MM.1S (cell line): Measurements from ENCODE around the gene HPCAL1.

Source experiments
- DNase-seq: peaks from one replicate; pipeline ENCODE4 v3.0.0-alpha.2; 2015
- H2AFZ ChIP-seq: fragments of 300-600 bp; sonication (generic); 2 replicates; pipeline ENCODE4 v1.6.0; 2016; ENCODE audit warnings: antibody characterized with exemption, low read length
- H3F3A ChIP-seq: fragments of 300-600 bp; sonication (generic); 2 replicates; pipeline ENCODE4 v1.6.1; 2016; ENCODE audit warnings: mild to moderate bottlenecking, antibody characterized with exemption, low read length, moderate library complexity, mixed read lengths; ENCODE audit not compliant: insufficient read depth
- H3K27ac ChIP-seq: fragments of 300-600 bp; sonication (generic); 2 replicates; pipeline ENCODE4 v1.5.1; 2016; ENCODE audit warnings: mild to moderate bottlenecking, low read length
- H3K27me3 ChIP-seq: fragments of 300-600 bp; sonication (generic); replicated peaks from 2 replicates; pipeline ENCODE4 v1.6.0; 2016; ENCODE audit warnings: low read length; ENCODE audit not compliant: insufficient read depth
- H3K36me3 ChIP-seq: fragments of 300-600 bp; sonication (generic); replicated peaks from 2 replicates; pipeline ENCODE4 v1.6.1; 2016; ENCODE audit warnings: mild to moderate bottlenecking, low read length, mixed read lengths; ENCODE audit not compliant: insufficient read depth
- H3K4me1 ChIP-seq: fragments of 300-600 bp; sonication (generic); 2 replicates; pipeline ENCODE4 v1.6.1; 2016; ENCODE audit warnings: low read length, mixed read lengths
- H3K4me2 ChIP-seq: fragments of 300-600 bp; sonication (generic); 2 replicates; pipeline ENCODE4 v1.6.0; 2016; ENCODE audit warnings: low read depth, low read length
- H3K4me3 ChIP-seq: fragments of 300-600 bp; sonication (generic); 2 replicates; pipeline ENCODE4 v1.5.1; 2016; ENCODE audit warnings: low read length, mixed read lengths
- H3K79me2 ChIP-seq: fragments of 300-600 bp; sonication (generic); 2 replicates; pipeline ENCODE4 v1.6.1; 2016; ENCODE audit warnings: mixed run types, low read length, mixed read lengths
- H3K9ac ChIP-seq: fragments of 300-600 bp; sonication (generic); 2 replicates; pipeline ENCODE4 v1.6.1; 2016; ENCODE audit warnings: low read length, mixed read lengths
- H3K9me2 ChIP-seq: fragments of 300-600 bp; sonication (generic); replicated peaks from 2 replicates; pipeline ENCODE4 v1.6.1; 2016; ENCODE audit warnings: mild to moderate bottlenecking, low read length, mixed read lengths; ENCODE audit not compliant: insufficient read depth
- H3K9me3 ChIP-seq: fragments of 300-600 bp; sonication (generic); replicated peaks from 2 replicates; pipeline ENCODE4 v1.6.1; 2016; ENCODE audit warnings: mild to moderate bottlenecking, low read length, mixed read lengths; ENCODE audit not compliant: insufficient read depth
- H4K20me1 ChIP-seq: fragments of 300-600 bp; sonication (generic); 2 replicates; pipeline ENCODE4 v1.6.1; 2016; ENCODE audit warnings: mild to moderate bottlenecking, low read length, moderate library complexity, mixed read lengths; ENCODE audit not compliant: insufficient read depth
- CTCF ChIP-seq: fragments of 300-600 bp; sonication (generic); IDR thresholded peaks from 2 replicates; pipeline ENCODE4 v1.5.1; 2016; ENCODE audit warnings: antibody characterized with exemption, low read length, mixed read lengths
- EZH2 ChIP-seq: fragments of 300-600 bp; sonication (generic); optimal IDR thresholded peaks from 2 replicates; pipeline ENCODE3; 2017; ENCODE audit warnings: low read depth, mild to moderate bottlenecking, antibody characterized with exemption, low read length, mixed read lengths
- EZH2phosphoT487 ChIP-seq: fragments of 300-600 bp; sonication (generic); IDR thresholded peaks from 2 replicates; pipeline ENCODE4 v1.6.1; 2018; ENCODE audit warnings: antibody characterized with exemption, low read length

Gene HPCAL1

GRCh38 chr2:10457846-10458598, 155.3 kb downstream of the HPCAL1 start:
- H3K9ac ChIP-seq = no peak overlapping the region
- no peaks in the 10 kb centered on the region for H3K9me3 ChIP-seq
- no peak overlapping the region for H3K4me3 ChIP-seq
- no peak overlapping the region for H3K27ac ChIP-seq
- no peaks in the 10 kb centered on the region for H3K36me3 ChIP-seq
- no peak for DNase-seq
- H3K4me1 ChIP-seq = no peaks in the 10 kb centered on the region
- no peaks in the 10 kb centered on the region for H4K20me1 ChIP-seq
- no peaks in the 10 kb centered on the region for H3K9me2 ChIP-seq
- no peak overlapping the region for H3K4me2 ChIP-seq
- TF ChIP-seq CTCF (no peak), EZH2 (no peak), EZH2phosphoT487 (no peak)
- H3K27me3 ChIP-seq = no peaks in the 10 kb centered on the region
- no peaks in the 10 kb centered on the region for H3K79me2 ChIP-seq
- no peak overlapping the region for H2AFZ ChIP-seq
- H3F3A ChIP-seq = no peaks in the 10 kb centered on the region

- Histone ChIP-seq H3K9me3 (no peaks in the 10 kb centered on the region), H3K4me3 (no peak overlapping the region), H3K9ac (no peak overlapping the region), H3K27me3 (no peaks in the 10 kb centered on the region), H3K4me1 (no peaks in the 10 kb centered on the region), H3K79me2 (no peaks in the 10 kb centered on the region), H3K4me2 (no peak overlapping the region), H3K27ac (no peak overlapping the region), H3K9me2 (no peaks in the 10 kb centered on the region), H4K20me1 (no peaks in the 10 kb centered on the region), H3F3A (no peaks in the 10 kb centered on the region), H2AFZ (no peak overlapping the region), H3K36me3 (no peaks in the 10 kb centered on the region)
- no peak for TF ChIP-seq EZH2phosphoT487
- no peak for TF ChIP-seq CTCF
- TF ChIP-seq EZH2 = no peak
- DNase-seq = no peak
Observed at GRCh38 chr2:10460366-10460796, 157.7 kb downstream of the HPCAL1 start.

GRCh38 chr2:10462178-10463083, 159.7 kb downstream of the HPCAL1 start:
- Histone ChIP-seq H3K36me3 (no peaks in the 10 kb centered on the region), H3K79me2 (no peaks in the 10 kb centered on the region), H3K4me1 (no peaks in the 10 kb centered on the region), H3K9me3 (no peaks in the 10 kb centered on the region), H3K4me2 (no peak overlapping the region), H2AFZ (no peak overlapping the region), H3K9ac (no peak overlapping the region), H3F3A (no peaks in the 10 kb centered on the region), H4K20me1 (no peaks in the 10 kb centered on the region), H3K9me2 (no peaks in the 10 kb centered on the region), H3K27me3 (no peaks in the 10 kb centered on the region), H3K4me3 (no peak overlapping the region), H3K27ac (no peak overlapping the region)
- no peak for DNase-seq
- TF ChIP-seq EZH2phosphoT487 (no peak), EZH2 (no peak), CTCF (no peak)
